Iris pigment epithelial cell (primary cell): ENCODE data around the gene GNAT3.

ENCODE experiments used
- DNase-seq: peaks from one replicate; pipeline ENCODE4 v3.0.0-alpha.2; 2011; ENCODE audit warnings: low read depth

GNAT3 gene

DNA sequence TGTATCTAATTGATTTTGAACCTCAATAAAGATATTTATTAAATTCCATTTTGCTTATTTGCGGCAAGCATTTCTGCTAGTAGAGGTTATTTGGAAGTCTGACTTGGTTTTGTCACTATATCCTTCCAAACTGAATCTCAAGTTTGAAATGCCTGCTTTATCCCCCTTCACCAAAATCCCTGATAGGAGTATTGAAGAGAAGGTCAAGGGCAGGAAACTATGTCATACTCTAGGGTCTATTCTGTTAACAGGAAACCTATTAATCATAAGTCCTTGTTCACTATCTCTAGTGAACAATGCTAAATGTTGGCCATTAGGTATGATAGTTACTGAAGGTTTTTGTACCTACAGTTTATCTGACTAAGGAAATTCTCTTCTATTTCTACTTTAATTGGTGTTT is 11.5 kb downstream of the GNAT3 start:
- no peak for DNase-seq

DNA sequence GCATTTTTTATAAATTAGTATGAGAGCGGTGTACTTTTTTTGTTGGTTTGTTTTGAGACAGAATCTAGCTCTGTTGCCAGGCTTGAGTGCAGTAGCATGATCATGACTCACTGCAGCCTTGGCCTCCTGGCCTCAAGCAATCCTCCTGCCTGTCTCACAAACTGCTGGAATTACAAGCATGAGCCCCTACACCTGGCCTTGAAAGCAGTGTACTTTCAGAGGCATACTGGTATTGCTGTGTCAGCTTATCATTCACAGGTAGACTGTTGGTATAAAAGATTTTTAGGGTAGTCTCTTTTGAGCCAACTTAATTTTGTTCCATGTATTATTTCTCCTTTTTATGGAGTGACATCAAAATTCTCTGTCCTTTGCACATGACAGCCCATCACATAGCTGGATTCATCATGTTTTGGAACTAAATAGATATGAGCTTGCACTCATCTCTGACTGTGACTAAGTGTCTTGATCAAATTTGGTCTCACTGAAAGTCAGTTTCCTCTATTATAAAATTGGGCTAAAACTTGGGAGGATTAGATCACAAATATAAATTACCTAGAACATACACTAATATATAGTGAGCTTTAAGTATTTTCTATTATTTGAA is 12.4 kb downstream of the GNAT3 start:
- peak; percentile 97 for DNase-seq

DNA sequence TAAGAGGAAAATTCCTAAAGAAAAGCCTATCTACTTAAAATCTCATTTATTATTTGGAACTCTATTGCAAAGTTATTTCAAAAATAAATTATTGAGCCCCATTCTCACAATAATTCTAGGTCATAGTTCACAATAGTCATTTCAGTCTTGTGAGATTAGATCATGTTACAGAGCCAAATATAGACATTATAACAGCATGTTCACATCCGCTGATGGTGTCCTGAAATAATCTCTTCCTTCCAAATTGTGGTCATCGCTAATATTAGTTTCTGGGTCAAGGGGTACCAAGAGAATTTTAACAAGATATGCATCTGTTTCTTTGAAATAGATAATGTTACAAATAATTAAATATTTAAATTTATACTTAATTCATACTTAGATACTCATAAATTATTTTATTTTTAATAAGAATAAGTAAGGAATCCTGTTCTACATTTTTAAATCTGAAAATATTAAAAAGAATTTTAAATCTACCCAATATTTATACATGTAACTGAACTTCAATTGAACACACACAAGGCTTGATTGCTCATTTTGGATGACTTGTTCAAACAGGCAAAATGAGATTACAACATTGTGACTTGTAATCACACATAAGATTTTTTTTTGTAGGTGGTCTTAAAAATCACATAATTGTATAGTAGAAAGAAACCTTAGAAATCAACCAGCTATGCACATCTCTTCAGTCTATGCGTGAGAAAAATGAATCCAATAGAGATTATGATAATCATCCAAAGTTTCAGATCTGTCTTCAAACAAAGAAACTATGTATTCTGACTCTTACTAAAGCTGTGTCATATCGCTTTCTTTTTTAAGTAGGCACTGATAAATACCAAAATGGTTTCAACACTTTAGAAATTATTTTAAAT is 13.1 kb downstream of the GNAT3 start:
- peak; percentile 78 for DNase-seq

DNA sequence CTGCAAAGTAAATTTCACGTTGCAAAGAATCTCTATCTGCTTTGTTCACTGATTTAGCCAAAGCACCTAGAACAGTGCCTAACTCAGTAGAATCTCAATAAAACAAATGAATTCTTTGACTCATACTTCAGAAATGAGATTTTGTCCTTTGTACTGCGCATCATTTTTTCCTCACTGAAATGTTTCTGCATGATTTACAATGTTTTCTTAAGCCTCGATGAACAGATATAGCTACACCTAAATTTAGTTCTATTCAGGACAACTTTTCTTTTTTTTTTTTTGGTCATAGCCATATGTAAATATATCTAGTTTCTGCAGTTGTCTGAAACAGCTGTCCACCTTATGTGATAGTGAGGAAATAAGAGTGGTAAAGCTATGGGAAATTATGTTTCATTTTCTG is 15.3 kb downstream of the GNAT3 start:
- DNase-seq = peak; percentile 29

DNA sequence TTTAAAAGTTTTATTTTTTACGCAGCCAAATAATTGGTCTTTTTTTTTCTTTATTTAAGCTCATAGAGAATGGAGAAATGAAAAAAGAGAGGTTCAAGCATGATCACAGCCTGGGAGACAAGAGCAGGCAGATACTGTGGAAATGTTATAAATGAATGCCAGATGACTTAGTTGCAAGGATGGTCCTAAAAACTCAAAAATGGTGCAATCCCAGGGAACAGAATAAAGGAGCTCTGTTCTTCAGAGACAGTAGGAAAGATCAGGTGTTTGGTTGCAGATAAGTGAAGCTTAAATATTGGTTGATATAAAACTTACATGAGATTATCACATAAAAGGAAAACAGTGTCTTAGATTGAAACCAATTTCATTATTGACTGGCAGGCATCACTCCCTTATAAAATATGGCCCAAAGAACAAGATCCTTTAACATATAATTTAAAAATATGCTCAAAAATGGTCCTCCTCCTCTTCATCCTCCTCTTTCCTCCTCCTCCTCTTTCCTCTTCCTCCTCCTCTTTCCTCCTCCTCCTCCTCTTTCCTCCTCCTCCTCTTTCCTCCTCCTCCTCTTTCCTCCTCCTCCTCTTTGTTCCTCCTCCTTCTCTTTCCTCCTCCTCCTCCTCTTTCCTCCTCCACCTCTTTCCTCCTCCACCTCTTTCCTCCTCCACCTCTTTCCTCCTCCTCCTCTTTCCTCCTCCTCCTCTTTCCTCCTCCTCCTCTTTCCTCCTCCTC is 18.6 kb downstream of the GNAT3 start:
- DNase-seq = no peak

- DNase-seq = no peak
Measured at GRCh38 chr7:80491462-80491861, 20.4 kb downstream of the GNAT3 start.

GRCh38 chr7:80488851-80489370 is 23.0 kb downstream of the GNAT3 start:
- no peak for DNase-seq

DNA sequence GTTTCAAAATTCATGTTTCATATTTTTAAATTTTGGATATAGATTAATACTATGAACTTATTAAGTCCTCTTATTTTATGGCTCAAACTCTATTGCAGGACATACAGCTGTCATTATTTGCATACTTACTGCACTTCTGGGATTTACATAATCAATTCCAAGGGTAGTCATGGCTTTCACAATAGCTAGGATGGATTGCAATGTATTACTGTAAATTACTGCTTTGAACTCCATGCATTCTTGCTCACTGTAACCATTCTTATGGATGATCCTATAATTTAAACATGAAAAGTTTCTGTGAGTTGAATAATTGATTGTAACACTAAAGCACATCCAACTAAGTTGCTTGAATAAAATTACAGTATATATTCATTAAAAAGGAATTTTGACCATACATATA is 23.5 kb downstream of the GNAT3 start:
- peak; percentile 54 for DNase-seq

DNA sequence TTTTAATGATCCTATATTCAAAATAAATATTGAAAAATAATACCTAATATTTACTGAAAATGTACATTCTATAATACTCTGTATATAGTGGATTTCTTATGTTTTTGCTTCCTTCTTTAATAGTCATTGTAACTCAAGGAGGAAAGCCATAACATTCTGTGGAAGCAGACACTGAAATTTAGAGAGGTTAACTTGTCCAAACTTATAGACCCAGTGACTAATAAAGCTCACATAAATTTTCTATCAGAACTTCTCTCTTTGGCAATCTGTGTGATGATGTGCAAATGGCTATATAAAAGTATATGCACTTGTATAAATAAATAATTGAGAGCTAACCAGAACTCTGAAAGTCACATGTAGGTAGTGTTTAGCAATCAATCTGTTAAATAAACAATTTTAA is 26.1 kb downstream of the GNAT3 start:
- DNase-seq = no peak

- DNase-seq = peak; percentile 21
Measured at GRCh38 chr7:80482950-80483349, 28.9 kb downstream of the GNAT3 start.

- peak; percentile 56 for DNase-seq
Measured at GRCh38 chr7:80481196-80481884, 30.5 kb downstream of the GNAT3 start.

DNA sequence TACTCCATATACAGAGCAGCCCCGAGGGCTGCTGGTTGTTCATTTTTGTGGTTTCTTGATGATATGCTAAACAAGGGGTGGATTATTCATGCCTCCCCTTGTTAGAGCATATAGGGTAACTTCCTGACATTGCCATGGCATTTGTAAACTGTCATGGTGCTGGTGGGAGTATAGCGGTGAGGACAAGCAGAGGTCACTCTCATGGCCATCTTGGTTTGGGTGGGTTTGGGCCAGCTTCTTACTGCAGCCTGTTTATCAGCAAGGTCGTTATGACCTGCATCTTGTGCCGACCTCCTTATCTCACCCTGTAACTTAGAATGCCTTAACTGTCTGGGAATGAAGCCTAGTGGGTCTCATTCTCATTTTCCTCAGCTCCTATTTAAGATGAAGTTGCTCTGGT is 31.3 kb downstream of the GNAT3 start:
- peak; percentile 52 for DNase-seq

DNA sequence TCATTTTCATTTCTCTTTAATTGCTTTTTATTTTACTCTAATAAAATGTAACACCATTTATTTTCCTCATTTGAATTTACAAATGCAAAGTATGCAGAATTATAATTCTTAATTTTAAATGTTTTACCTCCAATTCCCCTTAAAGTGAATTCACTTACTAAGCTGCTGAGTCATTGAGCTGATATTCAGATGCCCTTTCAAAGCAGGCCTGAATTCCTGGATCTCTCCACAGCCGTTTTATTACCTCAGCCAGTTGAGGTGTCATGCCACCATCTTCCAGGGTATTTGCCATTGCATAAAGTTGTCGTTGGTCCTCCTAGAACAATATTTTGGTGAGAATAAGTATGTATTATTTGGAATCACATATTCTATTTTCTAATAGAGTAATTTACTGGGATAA is 33.2 kb downstream of the GNAT3 start:
- peak; percentile 80 for DNase-seq

GRCh38 chr7:80476035-80476434 is 35.8 kb downstream of the GNAT3 start:
- no peak for DNase-seq

- DNase-seq = no peak
Measured at GRCh38 chr7:80475383-80475782, 36.5 kb downstream of the GNAT3 start.

GRCh38 chr7:80473751-80474150 is 38.1 kb downstream of the GNAT3 start:
- DNase-seq = no peak

DNA sequence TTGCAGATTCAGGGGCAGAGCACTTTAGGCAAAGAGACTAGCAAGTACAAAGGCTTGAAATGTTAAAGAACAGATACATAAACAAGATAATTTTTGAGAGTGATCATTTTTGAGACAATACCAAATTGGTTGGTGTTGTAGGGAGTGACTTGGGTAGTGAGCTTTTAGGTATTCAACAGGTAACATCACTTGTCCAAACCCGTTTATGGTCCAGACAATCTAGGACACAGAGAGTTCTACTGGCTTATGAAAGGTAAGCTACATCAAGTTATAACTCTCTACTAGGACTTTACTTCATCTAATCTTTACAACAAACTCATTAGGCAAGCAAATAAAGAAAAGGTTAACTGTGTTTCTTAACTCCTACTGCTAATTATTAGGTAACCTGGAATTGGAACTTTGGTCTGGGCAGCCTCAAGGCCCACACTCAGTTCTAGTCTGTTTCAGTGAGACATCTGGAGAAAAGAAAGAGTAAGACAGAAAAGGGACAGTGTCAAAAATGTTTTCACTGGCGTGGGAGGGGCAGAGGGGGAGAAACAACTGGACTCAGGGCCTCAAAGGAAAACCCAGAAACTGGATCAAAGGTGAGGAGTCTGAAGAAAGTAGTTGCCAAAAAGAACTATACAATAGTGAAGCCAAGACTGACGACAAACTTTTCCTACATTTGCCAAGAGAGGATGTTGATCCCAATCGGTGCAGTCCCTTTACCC is 39.2 kb downstream of the GNAT3 start:
- no peak for DNase-seq

GRCh38 chr7:80468931-80469714 is 42.7 kb downstream of the GNAT3 start:
- peak; percentile 59 for DNase-seq

DNA sequence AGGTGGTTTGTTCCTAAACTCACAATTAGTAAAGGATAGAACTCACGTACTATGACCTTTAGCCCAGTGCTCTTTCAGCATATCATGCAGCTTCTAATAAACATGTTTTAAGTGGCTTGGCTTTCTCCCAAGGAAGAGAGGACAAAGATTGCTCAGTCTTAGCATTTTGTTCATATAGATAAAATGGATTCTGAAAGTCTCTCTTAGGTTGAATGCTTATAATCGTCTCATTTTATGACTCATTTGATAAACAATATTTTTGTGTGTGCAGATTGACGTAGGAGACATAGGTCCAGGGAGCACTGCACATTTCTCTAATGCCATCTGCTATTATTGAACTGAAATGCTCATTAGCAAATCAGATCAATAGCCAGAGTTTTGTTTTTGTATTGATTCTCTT is 44.8 kb downstream of the GNAT3 start:
- DNase-seq = peak; percentile 75

GRCh38 chr7:80466636-80467035 is 45.2 kb downstream of the GNAT3 start:
- no peak for DNase-seq

DNA sequence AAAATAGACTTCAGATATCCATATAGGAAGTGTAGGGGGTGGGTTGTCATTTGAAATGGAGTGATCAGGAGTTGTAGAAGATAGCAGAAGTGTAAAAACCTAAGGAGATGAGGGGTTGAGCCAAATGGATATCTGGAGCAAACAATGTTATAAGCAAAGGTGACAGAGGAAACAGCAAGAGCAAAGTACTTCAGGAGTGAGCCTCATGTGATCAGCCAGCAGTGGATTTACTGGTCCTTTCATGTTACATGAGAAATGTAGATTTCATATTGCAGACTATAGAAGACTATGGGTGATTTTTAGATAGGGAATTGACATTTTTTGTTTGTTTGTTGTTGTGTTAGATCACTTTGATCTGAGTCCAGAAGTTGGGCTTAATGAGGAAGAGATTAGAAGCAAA is 47.7 kb downstream of the GNAT3 start:
- no peak for DNase-seq
